Endothelial cell (in vitro differentiated cells): ENCODE data around the gene MICALL2. TPM values are rescaled to one million over a fixed set of nuclear protein-coding genes. Genes with fewer than 3 reads are reported as not detected.

Source experiments
- DNase-seq: peaks from one replicate; pipeline ENCODE4 v3.0.0; 2021; ENCODE audit warnings: low spot score
- H3K27ac Mint-ChIP-seq: one replicate; pipeline ENCODE4 v1.8.0; 2021; ENCODE audit warnings: mixed read lengths, inconsistent platforms; ENCODE audit not compliant: unreplicated experiment
- H3K27me3 Mint-ChIP-seq: one replicate; pipeline ENCODE4 v1.8.0; 2021; ENCODE audit warnings: mild to moderate bottlenecking, moderate library complexity, mixed read lengths, inconsistent platforms; ENCODE audit not compliant: unreplicated experiment
- H3K36me3 Mint-ChIP-seq: one replicate; pipeline ENCODE4 v1.8.0; 2021; ENCODE audit warnings: mild to moderate bottlenecking, low read depth, mixed read lengths, inconsistent platforms; ENCODE audit not compliant: unreplicated experiment
- H3K4me1 Mint-ChIP-seq: one replicate; pipeline ENCODE4 v1.8.0; 2021; ENCODE audit warnings: mild to moderate bottlenecking, mixed read lengths, inconsistent platforms; ENCODE audit not compliant: unreplicated experiment
- H3K4me3 Mint-ChIP-seq: one replicate; pipeline ENCODE4 v1.8.0; 2021; ENCODE audit warnings: mild to moderate bottlenecking, mixed read lengths, inconsistent platforms; ENCODE audit not compliant: unreplicated experiment
- H3K9me3 Mint-ChIP-seq: one replicate; pipeline ENCODE4 v1.8.0; 2021; ENCODE audit warnings: mixed read lengths, inconsistent platforms; ENCODE audit not compliant: unreplicated experiment
- CTCF ChIP-seq: fragments of 200-600 bp; sonication (generic); IDR thresholded peaks from one replicate; pipeline ENCODE4 v1.5.0; 2021; ENCODE audit warnings: antibody characterized with exemption; ENCODE audit not compliant: unreplicated experiment
- total RNA-seq: library from RNA; stranded (reverse); fragmentation: NEBNext Ultra II Directional; extraction: Animal tissue kit (Norgen Biotek cat#: 25700); gene quantifications from one replicate; pipeline ENCODE4 v1.2.1, GENCODE V29; 2021; ENCODE audit not compliant: unreplicated experiment

The MICALL2 gene
- total RNA-seq, 1 donor from 2014 or later: 25.0 TPM

DNA sequence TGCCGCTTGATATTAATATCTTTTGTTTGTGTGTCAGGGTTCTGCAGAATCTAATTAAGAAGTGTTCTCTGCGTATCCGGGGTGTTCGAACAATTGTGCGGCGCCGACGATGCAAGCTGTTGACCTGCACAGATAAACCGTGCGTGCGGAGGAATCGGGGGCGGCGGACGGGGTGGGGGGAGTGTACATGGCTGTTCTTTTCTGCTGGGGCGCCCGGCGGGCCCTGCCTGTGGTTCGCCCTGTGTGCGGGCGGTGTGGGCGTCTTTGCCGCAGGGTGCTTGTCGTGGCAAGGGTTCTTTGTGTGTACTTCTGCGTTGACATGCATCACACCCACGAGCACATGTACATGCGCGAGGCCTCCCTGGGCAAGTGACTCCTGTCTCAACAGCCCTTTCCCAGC lies 47.9 kb downstream of the MICALL2 start:
- Mint-ChIP-seq H3K27ac (no peak overlapping the region), H3K4me1 (no peaks in the 10 kb centered on the region), H3K9me3 (no peaks in the 10 kb centered on the region), H3K4me3 (no peak overlapping the region), H3K36me3 (no peaks in the 10 kb centered on the region), H3K27me3 (peaks cover 2% of the 10 kb centered on the region)
- DNase-seq: no peak
- no peak for TF ChIP-seq CTCF

DNA sequence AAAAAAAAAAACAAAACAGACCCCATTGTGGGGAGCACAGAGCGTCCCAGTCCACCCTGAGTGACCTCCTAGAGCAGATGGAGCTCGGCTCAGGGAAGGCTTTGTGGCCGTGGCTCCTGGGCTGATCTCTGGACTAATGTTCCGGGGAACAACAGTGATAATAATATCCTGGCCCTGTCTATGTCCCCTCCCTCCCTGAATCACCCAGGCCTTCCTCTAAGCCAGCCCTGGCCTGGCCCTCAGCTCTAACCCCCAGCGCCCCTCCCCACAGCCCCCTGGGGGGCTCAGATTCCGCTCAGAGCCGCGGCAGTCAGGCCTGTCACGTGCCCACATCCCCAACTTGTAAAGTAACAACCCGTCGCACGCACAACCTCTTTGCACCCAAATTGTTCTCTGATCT lies 48.3 kb downstream of the MICALL2 start:
- Mint-ChIP-seq H3K9me3 (no peaks in the 10 kb centered on the region), H3K27me3 (peaks cover 2% of the 10 kb centered on the region), H3K36me3 (no peaks in the 10 kb centered on the region), H3K27ac (no peak overlapping the region), H3K4me1 (no peaks in the 10 kb centered on the region), H3K4me3 (no peak overlapping the region)
- no peak for TF ChIP-seq CTCF
- DNase-seq: no peak

DNA sequence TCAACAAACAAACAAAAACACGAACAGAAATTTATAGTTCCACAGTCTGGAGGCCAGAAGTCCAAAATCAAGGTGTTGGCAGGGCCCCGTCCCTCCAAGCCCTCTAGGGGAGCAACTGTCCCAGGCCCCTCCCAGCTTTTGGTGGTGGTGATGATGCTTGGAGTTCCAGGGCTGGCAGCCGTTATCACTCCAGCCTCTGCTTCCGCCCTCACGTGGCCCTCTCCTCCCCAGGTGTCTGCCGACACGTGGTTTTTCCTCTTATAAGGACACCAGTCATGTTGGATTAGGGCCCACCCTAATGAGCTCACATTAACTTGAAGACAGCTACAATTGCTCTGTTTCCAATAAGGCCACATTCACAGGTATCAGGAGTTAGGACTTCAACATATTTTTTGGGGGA lies 49.7 kb downstream of the MICALL2 start:
- no peak for DNase-seq
- H3K9me3 Mint-ChIP-seq: no peaks in the 10 kb centered on the region
- no peak overlapping the region for H3K27ac Mint-ChIP-seq
- peaks cover 2% of the 10 kb centered on the region for H3K27me3 Mint-ChIP-seq
- H3K4me1 Mint-ChIP-seq: no peaks in the 10 kb centered on the region
- no peaks in the 10 kb centered on the region for H3K36me3 Mint-ChIP-seq
- H3K4me3 Mint-ChIP-seq: no peak overlapping the region
- no peak for TF ChIP-seq CTCF

- peaks cover 2% of the 10 kb centered on the region for H3K27me3 Mint-ChIP-seq
- peak overlapping the region; percentile 31 for H3K27ac Mint-ChIP-seq
- TF ChIP-seq CTCF: no peak
Measured at GRCh38 chr7:1408466-1408865, 50.8 kb downstream of the MICALL2 start.

GRCh38 chr7:1407892-1408291 lies 51.4 kb downstream of the MICALL2 start:
- no peak for TF ChIP-seq CTCF
- H3K4me3 Mint-ChIP-seq: no peak overlapping the region
- peaks cover 4% of the 10 kb centered on the region for H3K36me3 Mint-ChIP-seq
- DNase-seq: no peak
- H3K27me3 Mint-ChIP-seq: peaks cover 5% of the 10 kb centered on the region
- peaks cover 5% of the 10 kb centered on the region for H3K4me1 Mint-ChIP-seq
- H3K27ac Mint-ChIP-seq: no peak overlapping the region
- no peaks in the 10 kb centered on the region for H3K9me3 Mint-ChIP-seq

More at GRCh38 chr7:1408466-1408865, 50.8 kb downstream of the MICALL2 start:
- H3K36me3 Mint-ChIP-seq: peaks cover 4% of the 10 kb centered on the region
- no peak for DNase-seq
- peaks cover 5% of the 10 kb centered on the region for H3K4me1 Mint-ChIP-seq
- no peak overlapping the region for H3K4me3 Mint-ChIP-seq
- no peaks in the 10 kb centered on the region for H3K9me3 Mint-ChIP-seq
